Ureter (tissue), 1 donor: ENCODE data around the gene NHERF1. TPM values are rescaled to one million over a fixed set of nuclear protein-coding genes. Genes with fewer than 3 reads are reported as not detected.

ENCODE experiments used
- DNase-seq: peaks from one replicate; pipeline ENCODE4 v3.0.0-alpha.2; 2020; ENCODE audit warnings: low spot score
- total RNA-seq: library from RNA; stranded (reverse); gene quantifications from one replicate; pipeline ENCODE4 v1.2.4, GENCODE V29; 2023
- donor health status: DM: yes; HTN: yes; CAD: no.

The NHERF1 gene
- total RNA-seq, 1 donor from 2014 or later, result 20.6 TPM

- no peak for DNase-seq
These were observed 16.2 kb upstream of the NHERF1 start for GRCh38 chr17:74732042-74732867.

GRCh38 chr17:74733365-74734122 lies 14.9 kb upstream of the NHERF1 start:
- no peak for DNase-seq

- no peak for DNase-seq
These were observed 14.2 kb upstream of the NHERF1 start for GRCh38 chr17:74734256-74734655.

GRCh38 chr17:74736513-74737298 lies 11.7 kb upstream of the NHERF1 start, which contains the start of gene RAB37:
RAB37 (plus strand) TSS chr17:74737256; CDS start chr17:74737273, 17 bp downstream.
- peak; percentile 43 for DNase-seq

- DNase-seq, result no peak
These were observed 11.0 kb upstream of the NHERF1 start for GRCh38 chr17:74737299-74738050.

- DNase-seq, result peak; percentile 61
These were observed 10.1 kb upstream of the NHERF1 start for GRCh38 chr17:74738051-74738996.

- no peak for DNase-seq
These were observed 9.1 kb upstream of the NHERF1 start for GRCh38 chr17:74739227-74739831.

GRCh38 chr17:74740173-74740572 lies 8.3 kb upstream of the NHERF1 start:
- no peak for DNase-seq

- DNase-seq, result no peak
These were observed 7.6 kb upstream of the NHERF1 start for GRCh38 chr17:74740641-74741387.

- no peak for DNase-seq
These were observed 6.3 kb upstream of the NHERF1 start for GRCh38 chr17:74742153-74742515.

- no peak for DNase-seq
These were observed 5.4 kb upstream of the NHERF1 start for GRCh38 chr17:74742978-74743545.

GRCh38 chr17:74743755-74744154 lies 4.7 kb upstream of the NHERF1 start:
- no peak for DNase-seq

GRCh38 chr17:74744349-74744713 lies 4.1 kb upstream of the NHERF1 start:
- no peak for DNase-seq

- DNase-seq, result peak; percentile 91
These were observed 3.5 kb upstream of the NHERF1 start for GRCh38 chr17:74744714-74745547.

GRCh38 chr17:74745548-74746177 lies 2.8 kb upstream of the NHERF1 start:
- no peak for DNase-seq

GRCh38 chr17:74746376-74746775 lies 2.1 kb upstream of the NHERF1 start:
- DNase-seq, result no peak

GRCh38 chr17:74746922-74747321 lies 1.5 kb upstream of the NHERF1 start:
- DNase-seq, result no peak

GRCh38 chr17:74748279-74748528 lies 224 bp upstream of the NHERF1 start:
- no peak for DNase-seq
